Activated CD4-positive, alpha-beta T cell treated with anti-CD3 and anti-CD28 coated beads, Interleukin-2, amount 50 U/mL, for 1 hour (primary cell): Measurements from ENCODE around the gene CDK13.
"Not testable (repeated sequence)": the region's sequence is repeated elsewhere in the genome, so short reads cannot be mapped to it uniquely, and the experiment has no call there.

Experiments
- DNase-seq: peaks from one replicate; pipeline ENCODE4 v3.0.0-alpha.2; 2020

CDK13 gene

DNA sequence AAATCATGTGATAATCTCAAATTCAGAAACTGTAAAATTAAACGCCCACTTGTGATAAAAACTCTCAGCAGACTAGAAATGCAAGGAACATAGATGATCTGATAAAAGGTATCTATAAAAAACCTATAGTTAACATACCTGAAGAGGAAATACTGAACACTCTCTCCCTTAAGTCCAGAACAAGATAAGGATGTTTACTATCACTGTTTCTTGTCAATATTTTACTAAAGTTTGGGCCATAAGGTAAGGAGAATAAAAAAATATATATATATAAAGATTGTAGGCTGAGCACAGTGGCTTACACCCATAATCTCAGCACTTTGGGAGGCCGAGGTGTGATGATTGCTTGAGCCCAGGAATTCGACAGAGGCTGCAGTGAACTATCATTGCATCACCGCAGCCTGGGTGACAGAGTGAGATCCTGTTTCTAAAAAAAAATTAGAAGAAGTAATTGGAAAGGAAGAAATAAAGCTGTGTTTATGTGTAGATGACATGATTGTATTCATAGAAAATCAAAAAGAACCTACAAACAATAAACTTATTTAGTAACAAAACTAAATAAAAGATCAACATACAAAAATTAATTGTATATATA, 155.9 kb downstream of the CDK13 start:
- DNase-seq = no peak

GRCh38 chr7:40115936-40116335, 165.9 kb downstream of the CDK13 start:
- DNase-seq = no peak

- not testable (repeated sequence) for DNase-seq
Observed at GRCh38 chr7:40117199-40117598, 167.1 kb downstream of the CDK13 start.

- not testable (repeated sequence) for DNase-seq
Observed at GRCh38 chr7:40118201-40118600, 168.1 kb downstream of the CDK13 start.

- DNase-seq = no peak
Observed at GRCh38 chr7:40120020-40120419, 170.0 kb downstream of the CDK13 start.

GRCh38 chr7:40122100-40122939, 172.3 kb downstream of the CDK13 start:
- not testable (repeated sequence) for DNase-seq

- no peak for DNase-seq
Observed at GRCh38 chr7:40122940-40123254, 172.8 kb downstream of the CDK13 start.

- DNase-seq = no peak
Observed at GRCh38 chr7:40133561-40134427, 183.7 kb downstream of the CDK13 start.

DNA sequence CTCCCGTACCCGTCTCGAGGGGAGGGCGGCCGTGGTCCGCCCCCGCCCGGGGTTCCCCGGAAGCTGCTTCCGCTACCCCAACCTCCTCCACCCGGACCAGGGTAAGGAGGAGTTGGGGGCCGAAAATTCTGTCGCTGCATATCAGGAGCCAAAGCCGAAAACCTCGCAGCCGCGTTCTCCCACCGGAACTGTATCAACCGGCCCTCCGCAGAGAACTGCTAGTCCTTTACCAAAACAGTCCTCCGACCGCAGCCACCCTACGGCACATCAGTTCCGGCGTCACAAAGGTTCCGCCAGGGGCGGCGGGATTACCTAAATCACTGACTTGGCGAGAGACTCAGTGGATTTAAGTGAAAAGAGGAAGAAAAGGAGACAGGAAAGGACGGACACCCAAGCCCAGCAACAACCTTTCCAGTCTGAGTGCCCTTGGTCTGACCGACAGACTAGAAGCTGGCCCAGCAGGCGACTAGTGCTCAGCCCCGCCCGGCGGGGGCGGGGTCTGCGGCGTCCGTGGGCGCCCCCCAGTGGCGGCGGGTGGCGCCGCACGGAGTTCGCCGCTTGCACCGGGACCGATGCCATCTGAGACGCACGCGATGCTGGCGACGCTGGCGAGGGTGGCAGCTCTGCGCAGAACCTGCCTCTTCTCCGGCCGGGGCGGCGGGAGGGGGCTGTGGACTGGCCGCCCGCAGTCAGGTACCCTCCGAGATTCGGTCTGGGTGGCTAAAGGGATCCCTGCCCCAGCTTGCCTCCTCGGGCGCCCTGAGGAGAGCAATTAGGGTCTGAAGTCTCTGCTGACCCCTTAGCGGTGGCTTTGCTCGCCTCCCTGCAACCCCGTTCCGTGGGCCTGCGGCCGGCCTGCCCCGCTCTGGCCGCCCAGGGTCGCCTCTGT, 184.6 kb downstream of the CDK13 start, which contains the start of the genes MPLKIP and SUGCT:
TSS of gene MPLKIP (minus strand) at position 195 of the 889 bp plus-strand sequence. CDS start at position 140, 55 bp downstream.
TSS of gene SUGCT (plus strand) at position 578 of the 889 bp plus-strand sequence.
- DNase-seq = peak; percentile 84

GRCh38 chr7:40135317-40135610, 185.2 kb downstream of the CDK13 start:
- DNase-seq = peak; percentile 5

- no peak for DNase-seq
Observed at GRCh38 chr7:40137563-40137962, 187.5 kb downstream of the CDK13 start.

DNA sequence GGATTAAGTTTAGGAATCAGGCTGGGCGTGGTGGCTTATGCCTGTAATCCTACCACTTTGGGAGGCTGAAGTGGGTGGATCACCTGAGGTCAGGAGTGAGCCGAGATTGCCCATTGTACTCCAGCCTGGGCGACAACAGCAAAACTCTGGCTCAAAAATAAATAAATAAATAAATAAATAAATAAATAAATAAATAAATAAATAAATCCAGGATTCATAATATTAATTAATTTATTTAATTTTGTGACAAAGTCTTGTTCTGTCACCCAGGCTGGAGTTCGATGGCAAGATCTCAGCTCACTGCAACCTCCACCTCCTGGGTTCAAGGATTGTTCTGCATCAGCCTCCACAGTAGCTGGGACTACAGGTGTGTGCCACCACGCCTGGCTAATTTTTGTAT, 188.9 kb downstream of the CDK13 start:
- DNase-seq = no peak

- DNase-seq = not testable (repeated sequence)
Observed at GRCh38 chr7:40139891-40140290, 189.8 kb downstream of the CDK13 start.

- not testable (repeated sequence) for DNase-seq
Observed at GRCh38 chr7:40141916-40142315, 191.9 kb downstream of the CDK13 start.

GRCh38 chr7:40145596-40146130, 195.6 kb downstream of the CDK13 start:
- not testable (repeated sequence) for DNase-seq

- no peak for DNase-seq
Observed at GRCh38 chr7:40147371-40148246, 197.6 kb downstream of the CDK13 start.

GRCh38 chr7:40148247-40148580, 198.2 kb downstream of the CDK13 start:
- not testable (repeated sequence) for DNase-seq

GRCh38 chr7:40148671-40149070, 198.6 kb downstream of the CDK13 start:
- no peak for DNase-seq
